ENCODE measurements around the gene FIBCD1. TPM values are rescaled to one million over a fixed set of nuclear protein-coding genes. Genes with fewer than 3 reads are reported as not detected.

The FIBCD1 gene
- polyA plus RNA-seq, 1 of the 3 experiments (the other 2 are of a cell fraction): 1.3 TPM

- H3K4me2 ChIP-seq: no peak overlapping the region
- peaks cover 25% of the 10 kb centered on the region for H3F3A ChIP-seq (replicated peaks; ENCODE audit: insufficient read depth)
- H3K9ac ChIP-seq: no peak overlapping the region
- no peak overlapping the region for H2AFZ ChIP-seq (ENCODE audit: low read depth)
- H3K4me1 ChIP-seq (ENCODE audit: control insufficient read depth in 1 of 2, insufficient read depth in 2 of 2, low read depth in 1 of 2, low read length in 1 of 2): peaks cover 7 to 10% of the 10 kb centered on the region in 2 experiments; a peak in 2 of 4 replicates
- no peak for DNase-seq
- H3K27me3 ChIP-seq (ENCODE audit: insufficient read depth): peaks cover 25% of the 10 kb centered on the region
- H3K36me3 ChIP-seq (replicated peaks in 1 of 2; ENCODE audit: control insufficient read depth in 1 of 2, insufficient read depth in 2 of 2, low read length in 1 of 2): no peaks in the 10 kb centered on the region
- no peak overlapping the region for H3K4me3 ChIP-seq (ENCODE audit: low read depth in 2 of 2, low read length in 1 of 2)
- TF ChIP-seq FOSL2 (IDR thresholded peaks at IDR 0.05; ENCODE audit: borderline replicate concordance, low read depth) (no peak), CHD2 (IDR thresholded peaks at IDR 0.05; ENCODE audit: low read length, partially characterized antibody) (no peak), RAD21 (IDR thresholded peaks at IDR 0.05; ENCODE audit: low read length) (no peak), ZBTB33 (IDR thresholded peaks at IDR 0.05; ENCODE audit: borderline replicate concordance, low read depth) (no peak), POLR2AphosphoS5 (IDR thresholded peaks at IDR 0.05; ENCODE audit: low read depth, low read length) (no peak), USF2 (IDR thresholded peaks at IDR 0.05; ENCODE audit: borderline replicate concordance, low read depth, low read length) (no peak), NFIC (IDR thresholded peaks at IDR 0.05; ENCODE audit: borderline replicate concordance) (no peak), FOXJ3 (CRISPR knock-in tag; IDR thresholded peaks at IDR 0.05) (no peak), RFX5 (IDR thresholded peaks at IDR 0.05; ENCODE audit: low read length) (no peak), NRF1 (IDR thresholded peaks at IDR 0.05; ENCODE audit: low read depth, low read length) (no peak), REST (IDR thresholded peaks at IDR 0.05; ENCODE audit: low read depth, low read length) (no peak), GATA2 (CRISPR knock-in tag; IDR thresholded peaks at IDR 0.05) (no peak), RXRA (IDR thresholded peaks at IDR 0.05; ENCODE audit: borderline replicate concordance, low read depth) (no peak), EZH2phosphoT487 (IDR thresholded peaks at IDR 0.05; ENCODE audit: borderline replicate concordance, low read depth) (no peak), USF1 (IDR thresholded peaks at IDR 0.05; ENCODE audit: borderline replicate concordance, low read depth) (no peak)
- 0 out of 2 replicates have a peak, but pooled peaks cover 6% of the 10 kb centered on the region for H4K20me1 ChIP-seq (ENCODE audit: insufficient read depth)
- WGBS (ENCODE audit: low lambda C conversion rate): 82% methylated on average over 5 of the region's 12 CpGs
- H3K9me3 ChIP-seq: no peaks in the 10 kb centered on the region
- H3K27ac ChIP-seq (ENCODE audit: low read depth in 2 of 2, low read length in 1 of 2): no peak overlapping the region
- ChIA-PET POLR2A (no interaction called here), CTCF (interaction anchor here (0.7 to 2.0 kb wide), 5 partner anchors 29 to 180 kb away, joined by 3 to 10 read pairs (median 3); no protein-coding TSS in a partner anchor)
- no peaks in the 10 kb centered on the region for H3K9me2 ChIP-seq
- no peaks in the 10 kb centered on the region for H3K79me2 ChIP-seq (ENCODE audit: insufficient read depth)
These were observed 2.5 kb downstream of the FIBCD1 start for GRCh38 chr9:130936285-130937117.
